ENCODE data around the gene HBQ1. TPM values are rescaled to one million over a fixed set of nuclear protein-coding genes. Genes with fewer than 3 reads are reported as not detected.
"Not testable (repeated sequence)": the region's sequence is repeated elsewhere in the genome, so short reads cannot be mapped to it uniquely, and the experiment has no call there.

Gene HBQ1
- total RNA-seq, 5 donors from 2014 or later (not counting 1 experiment from before 2014, with no cell fraction given): not detected

DNA sequence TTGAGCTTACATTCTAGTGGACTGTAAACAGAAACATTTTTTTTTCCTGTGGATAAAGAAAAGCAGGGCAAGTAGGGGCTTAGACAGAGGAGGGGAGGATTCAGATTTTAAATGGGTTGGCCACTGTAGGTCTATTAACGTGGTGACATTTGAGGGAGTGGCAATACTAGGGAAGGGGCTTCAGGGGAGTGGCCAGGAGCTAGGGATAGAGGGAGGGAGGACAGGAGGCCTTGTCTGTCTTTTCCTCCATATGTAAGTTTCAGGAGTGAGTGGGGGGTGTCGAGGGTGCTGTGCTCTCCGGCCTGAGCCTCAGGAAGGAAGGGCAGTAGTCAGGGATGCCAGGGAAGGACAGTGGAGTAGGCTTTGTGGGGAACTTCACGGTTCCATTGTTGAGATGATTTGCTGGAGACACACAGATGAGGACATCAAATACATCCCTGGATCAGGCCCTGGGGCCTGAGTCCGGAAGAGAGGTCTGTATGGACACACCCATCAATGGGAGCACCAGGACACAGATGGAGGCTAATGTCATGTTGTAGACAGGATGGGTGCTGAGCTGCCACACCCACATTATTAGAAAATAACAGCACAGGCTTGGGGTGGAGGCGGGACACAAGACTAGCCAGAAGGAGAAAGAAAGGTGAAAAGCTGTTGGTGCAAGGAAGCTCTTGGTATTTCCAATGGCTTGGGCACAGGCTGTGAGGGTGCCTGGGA is 21.0 kb upstream of the HBQ1 start:
- Histone ChIP-seq H3K36me3 (ENCODE audit: control insufficient read depth in 2 of 2, extremely low read depth in 1 of 2, insufficient read depth in 1 of 2, low read length in 1 of 2) (no peaks in the 10 kb centered on the region), H3K4me1 (ENCODE audit: control insufficient read depth in 1 of 2, extremely low read depth in 1 of 2, insufficient read depth in 2 of 2, low read length in 2 of 2) (peaks cover 2 to 8% of the 10 kb centered on the region in 2 experiments), H3K27ac (ENCODE audit: low read length) (no peak overlapping the region), H3K9me3 (no peaks in the 10 kb centered on the region), H3K27me3 (replicated peaks in 1 of 2; ENCODE audit: control insufficient read depth in 2 of 2, extremely low read depth in 1 of 2, insufficient read depth in 2 of 2, low read length in 1 of 2) (peaks cover 2 to 60% of the 10 kb centered on the region in 2 experiments), H3K4me3 (ENCODE audit: control insufficient read depth in 1 of 2, extremely low read depth in 1 of 2, low read length in 1 of 2) (no peak overlapping the region)
- POLR2A ChIA-PET: no interaction called here
- H3K4me1 Mint-ChIP-seq: peaks cover 7 to 8% (median 7%) of the 10 kb centered on the region in 3 donors
- H3K36me3 Mint-ChIP-seq: no peaks in the 10 kb centered on the region
- ATAC-seq (replicated peaks in 1 of 4) (no peak), DNase-seq (no peak)
- no peak overlapping the region for H3K4me3 Mint-ChIP-seq
- no peaks in the 10 kb centered on the region for H3K9me3 Mint-ChIP-seq
- H3K27ac Mint-ChIP-seq: no peak overlapping the region
- 51% methylated on average over 4 of the region's 6 CpGs for WGBS (ENCODE audit: insufficient coverage)
- H3K27me3 Mint-ChIP-seq: peaks cover 29 to 43% of the 10 kb centered on the region in 2 donors
- CTCF ChIA-PET: no interaction called here

DNA sequence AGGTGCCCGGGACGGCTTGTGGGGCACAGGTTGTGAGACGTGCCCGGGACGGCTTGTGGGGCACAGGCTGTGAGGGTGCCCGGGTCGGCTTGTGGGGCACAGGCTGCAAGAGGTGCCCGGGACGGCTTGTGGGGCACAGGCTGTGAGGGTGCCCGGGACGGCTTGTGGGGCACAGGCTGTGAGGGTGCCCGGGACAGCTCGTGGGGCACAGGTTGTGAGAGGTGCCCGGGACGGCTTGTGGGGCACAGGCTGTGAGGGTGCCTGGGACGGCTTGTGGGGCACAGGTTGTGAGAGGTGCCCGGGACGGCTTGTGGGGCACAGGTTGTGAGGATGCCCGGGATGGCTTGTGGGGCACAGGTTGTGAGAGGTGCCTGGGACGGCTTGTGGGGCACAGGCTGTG is 20.0 kb upstream of the HBQ1 start:
- H3K4me3 Mint-ChIP-seq; H3K27ac Mint-ChIP-seq; H3K36me3 Mint-ChIP-seq; ATAC-seq (replicated peaks in 1 of 4); POLR2A ChIA-PET; H3K36me3 ChIP-seq (ENCODE audit: control insufficient read depth in 2 of 2, extremely low read depth in 1 of 2, insufficient read depth in 1 of 2, low read length in 1 of 2); H3K4me3 ChIP-seq (ENCODE audit: control insufficient read depth in 1 of 2, extremely low read depth in 1 of 2, low read length in 1 of 2); H3K4me1 Mint-ChIP-seq; H3K9me3 Mint-ChIP-seq; H3K27ac ChIP-seq (ENCODE audit: low read length); H3K9me3 ChIP-seq; DNase-seq; CTCF ChIA-PET; H3K4me1 ChIP-seq (ENCODE audit: control insufficient read depth in 1 of 2, extremely low read depth in 1 of 2, insufficient read depth in 2 of 2, low read length in 2 of 2): not testable (repeated sequence)
- H3K27me3 ChIP-seq (replicated peaks in 1 of 2; ENCODE audit: control insufficient read depth in 2 of 2, extremely low read depth in 1 of 2, insufficient read depth in 2 of 2, low read length in 1 of 2): peaks cover 0 to 55% of the 10 kb centered on the region in 2 experiments
- H3K27me3 Mint-ChIP-seq: peaks cover 23 to 40% of the 10 kb centered on the region in 2 donors
- WGBS (ENCODE audit: insufficient coverage): 79% methylated on average over 10 of the region's 20 CpGs

DNA sequence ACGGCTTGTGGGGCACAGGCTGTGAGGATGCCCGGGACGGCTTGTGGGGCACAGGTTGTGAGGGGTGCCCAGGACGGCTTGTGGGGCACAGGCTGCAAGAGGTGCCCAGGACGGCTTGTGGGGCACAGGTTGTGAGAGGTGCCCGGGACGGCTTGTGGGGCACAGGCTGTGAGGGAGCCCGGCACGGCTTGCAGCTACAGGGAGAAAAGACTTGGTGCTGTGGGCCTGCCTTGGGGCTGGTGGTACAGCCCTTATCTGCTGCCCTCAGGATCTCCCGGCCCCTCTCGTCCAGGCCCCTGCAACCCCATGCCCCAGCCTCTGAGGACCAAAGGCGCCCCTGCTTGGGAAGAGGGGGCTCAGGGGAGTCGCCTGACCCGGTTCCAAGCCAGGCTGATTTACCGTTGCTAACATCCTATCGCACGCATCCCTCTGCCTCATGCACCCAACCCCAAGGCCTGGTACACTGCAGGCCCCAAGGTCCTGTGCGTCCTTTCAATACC is 19.5 kb upstream of the HBQ1 start:
- no peak overlapping the region for H3K4me3 ChIP-seq (ENCODE audit: control insufficient read depth in 1 of 2, extremely low read depth in 1 of 2, low read length in 1 of 2)
- Mint-ChIP-seq H3K4me1 (peaks cover 0 to 8% (median 5%) of the 10 kb centered on the region in 3 donors), H3K9me3 (no peaks in the 10 kb centered on the region), H3K27ac (no peak overlapping the region), H3K4me3 (no peak overlapping the region), H3K36me3 (no peaks in the 10 kb centered on the region), H3K27me3 (peaks cover 23 to 41% of the 10 kb centered on the region in 2 donors)
- ChIA-PET POLR2A (no interaction called here), CTCF (no interaction called here)
- H3K9me3 ChIP-seq: no peaks in the 10 kb centered on the region
- peaks cover 3 to 9% of the 10 kb centered on the region in 2 experiments for H3K4me1 ChIP-seq (ENCODE audit: control insufficient read depth in 1 of 2, extremely low read depth in 1 of 2, insufficient read depth in 2 of 2, low read length in 2 of 2)
- DNase-seq (no peak), ATAC-seq (replicated peaks in 1 of 4) (no peak)
- H3K36me3 ChIP-seq (ENCODE audit: control insufficient read depth in 2 of 2, extremely low read depth in 1 of 2, insufficient read depth in 1 of 2, low read length in 1 of 2): no peaks in the 10 kb centered on the region
- H3K27me3 ChIP-seq (replicated peaks in 1 of 2; ENCODE audit: control insufficient read depth in 2 of 2, extremely low read depth in 1 of 2, insufficient read depth in 2 of 2, low read length in 1 of 2): peaks cover 0 to 56% of the 10 kb centered on the region in 2 experiments
- no peak overlapping the region for H3K27ac ChIP-seq (ENCODE audit: low read length)
- WGBS (ENCODE audit: insufficient coverage): 59% methylated on average over 14 of the region's 18 CpGs

- no peak overlapping the region for H3K27ac ChIP-seq (ENCODE audit: low read length)
- ATAC-seq (replicated peaks in 1 of 4): no peak
- Mint-ChIP-seq H3K9me3 (no peaks in the 10 kb centered on the region), H3K27me3 (peaks cover 28 to 43% of the 10 kb centered on the region in 2 donors), H3K36me3 (no peaks in the 10 kb centered on the region), H3K4me3 (no peak overlapping the region), H3K4me1 (peaks cover 0 to 17% (median 9%) of the 10 kb centered on the region in 3 donors), H3K27ac (no peak overlapping the region)
- ChIA-PET POLR2A (no interaction called here), CTCF (no interaction called here)
- H3K4me1 ChIP-seq (ENCODE audit: control insufficient read depth in 1 of 2, extremely low read depth in 1 of 2, insufficient read depth in 2 of 2, low read length in 2 of 2): peaks cover 4 to 21% of the 10 kb centered on the region in 2 experiments
- H3K36me3 ChIP-seq (ENCODE audit: control insufficient read depth in 2 of 2, extremely low read depth in 1 of 2, insufficient read depth in 1 of 2, low read length in 1 of 2): no peaks in the 10 kb centered on the region
- no peaks in the 10 kb centered on the region for H3K9me3 ChIP-seq
- H3K27me3 ChIP-seq (replicated peaks in 1 of 2; ENCODE audit: control insufficient read depth in 2 of 2, extremely low read depth in 1 of 2, insufficient read depth in 2 of 2, low read length in 1 of 2): peaks cover 4 to 62% of the 10 kb centered on the region in 2 experiments
- no peak for DNase-seq
- WGBS (ENCODE audit: insufficient coverage): 88% methylated on average over 9 of the region's 13 CpGs
- no peak overlapping the region for H3K4me3 ChIP-seq (ENCODE audit: control insufficient read depth in 1 of 2, extremely low read depth in 1 of 2, low read length in 1 of 2)
These were observed 17.8 kb upstream of the HBQ1 start for GRCh38 chr16:162271-162991.

DNA sequence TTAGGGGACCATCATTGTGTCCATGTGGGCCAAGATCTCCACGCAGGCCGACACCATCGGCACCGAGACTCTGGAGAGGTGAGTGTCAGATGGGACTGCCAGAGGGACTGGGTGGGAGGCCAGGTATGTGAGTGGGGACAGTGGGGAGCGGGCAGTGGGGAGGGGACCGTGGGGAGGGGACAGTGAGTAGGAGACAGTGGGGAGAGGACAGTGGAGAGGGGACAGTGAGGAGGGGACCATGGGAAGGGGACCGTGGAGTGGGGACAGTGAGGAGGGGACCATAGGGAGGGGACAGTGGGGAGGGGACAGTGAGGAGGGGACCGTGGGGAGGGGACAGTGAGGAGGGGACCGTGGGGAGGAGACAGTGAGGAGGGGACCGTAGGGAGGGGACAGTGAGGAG is 17.1 kb upstream of the HBQ1 start:
- CTCF ChIA-PET, H3K4me3 Mint-ChIP-seq, POLR2A ChIA-PET: not testable (repeated sequence)

GRCh38 chr16:163696-164095 is 16.6 kb upstream of the HBQ1 start:
- H3K9me3 ChIP-seq; DNase-seq; H3K4me3 ChIP-seq (ENCODE audit: control insufficient read depth in 1 of 2, extremely low read depth in 1 of 2, low read length in 1 of 2); H3K27ac Mint-ChIP-seq; H3K36me3 Mint-ChIP-seq; H3K36me3 ChIP-seq (ENCODE audit: control insufficient read depth in 2 of 2, extremely low read depth in 1 of 2, insufficient read depth in 1 of 2, low read length in 1 of 2); H3K9me3 Mint-ChIP-seq; H3K4me3 Mint-ChIP-seq; CTCF ChIA-PET; ATAC-seq (replicated peaks in 1 of 4); H3K27ac ChIP-seq (ENCODE audit: low read length); POLR2A ChIA-PET: not testable (repeated sequence)
- Mint-ChIP-seq H3K27me3 (peaks cover 33 to 49% of the 10 kb centered on the region in 2 donors), H3K4me1 (peaks cover 0 to 17% (median 9%) of the 10 kb centered on the region in 3 donors)
- Histone ChIP-seq H3K27me3 (replicated peaks in 1 of 2; ENCODE audit: control insufficient read depth in 2 of 2, extremely low read depth in 1 of 2, insufficient read depth in 2 of 2, low read length in 1 of 2) (peaks cover 6 to 75% of the 10 kb centered on the region in 2 experiments), H3K4me1 (ENCODE audit: control insufficient read depth in 1 of 2, extremely low read depth in 1 of 2, insufficient read depth in 2 of 2, low read length in 2 of 2) (peaks cover 4 to 21% of the 10 kb centered on the region in 2 experiments)
- no CpG with 5 or more reads among the region's 3 CpGs for WGBS (ENCODE audit: insufficient coverage)

More for the DNA sequence above, 17.1 kb upstream of the HBQ1 start:
- H3K27me3 ChIP-seq (replicated peaks in 1 of 2; ENCODE audit: control insufficient read depth in 2 of 2, extremely low read depth in 1 of 2, insufficient read depth in 2 of 2, low read length in 1 of 2): peaks cover 4 to 69% of the 10 kb centered on the region in 2 experiments
- not testable (repeated sequence) for H3K27ac Mint-ChIP-seq; ATAC-seq (replicated peaks in 1 of 4); H3K4me3 ChIP-seq (ENCODE audit: control insufficient read depth in 1 of 2, extremely low read depth in 1 of 2, low read length in 1 of 2); H3K9me3 Mint-ChIP-seq; H3K27ac ChIP-seq (ENCODE audit: low read length); H3K36me3 Mint-ChIP-seq; DNase-seq; H3K9me3 ChIP-seq; H3K36me3 ChIP-seq (ENCODE audit: control insufficient read depth in 2 of 2, extremely low read depth in 1 of 2, insufficient read depth in 1 of 2, low read length in 1 of 2)
- peaks cover 4 to 21% of the 10 kb centered on the region in 2 experiments for H3K4me1 ChIP-seq (ENCODE audit: control insufficient read depth in 1 of 2, extremely low read depth in 1 of 2, insufficient read depth in 2 of 2, low read length in 2 of 2)
- Mint-ChIP-seq H3K4me1 (peaks cover 0 to 17% (median 9%) of the 10 kb centered on the region in 3 donors), H3K27me3 (peaks cover 31 to 47% of the 10 kb centered on the region in 2 donors)
- no CpG with 5 or more reads among the region's 10 CpGs for WGBS (ENCODE audit: insufficient coverage)

Measured in T-cell (primary cell).